GM19035 (cell line): Measurements from ENCODE around the gene MIA2.
"Not testable (repeated sequence)": the region's sequence is repeated elsewhere in the genome, so short reads cannot be mapped to it uniquely, and the experiment has no call there.

Experiments
- ATAC-seq: cut with Tn5 transposase; IDR thresholded peaks from one replicate; pipeline ENCODE4 v1.9.1; 2021; ENCODE audit not compliant: unreplicated experiment

The MIA2 gene, protein sequence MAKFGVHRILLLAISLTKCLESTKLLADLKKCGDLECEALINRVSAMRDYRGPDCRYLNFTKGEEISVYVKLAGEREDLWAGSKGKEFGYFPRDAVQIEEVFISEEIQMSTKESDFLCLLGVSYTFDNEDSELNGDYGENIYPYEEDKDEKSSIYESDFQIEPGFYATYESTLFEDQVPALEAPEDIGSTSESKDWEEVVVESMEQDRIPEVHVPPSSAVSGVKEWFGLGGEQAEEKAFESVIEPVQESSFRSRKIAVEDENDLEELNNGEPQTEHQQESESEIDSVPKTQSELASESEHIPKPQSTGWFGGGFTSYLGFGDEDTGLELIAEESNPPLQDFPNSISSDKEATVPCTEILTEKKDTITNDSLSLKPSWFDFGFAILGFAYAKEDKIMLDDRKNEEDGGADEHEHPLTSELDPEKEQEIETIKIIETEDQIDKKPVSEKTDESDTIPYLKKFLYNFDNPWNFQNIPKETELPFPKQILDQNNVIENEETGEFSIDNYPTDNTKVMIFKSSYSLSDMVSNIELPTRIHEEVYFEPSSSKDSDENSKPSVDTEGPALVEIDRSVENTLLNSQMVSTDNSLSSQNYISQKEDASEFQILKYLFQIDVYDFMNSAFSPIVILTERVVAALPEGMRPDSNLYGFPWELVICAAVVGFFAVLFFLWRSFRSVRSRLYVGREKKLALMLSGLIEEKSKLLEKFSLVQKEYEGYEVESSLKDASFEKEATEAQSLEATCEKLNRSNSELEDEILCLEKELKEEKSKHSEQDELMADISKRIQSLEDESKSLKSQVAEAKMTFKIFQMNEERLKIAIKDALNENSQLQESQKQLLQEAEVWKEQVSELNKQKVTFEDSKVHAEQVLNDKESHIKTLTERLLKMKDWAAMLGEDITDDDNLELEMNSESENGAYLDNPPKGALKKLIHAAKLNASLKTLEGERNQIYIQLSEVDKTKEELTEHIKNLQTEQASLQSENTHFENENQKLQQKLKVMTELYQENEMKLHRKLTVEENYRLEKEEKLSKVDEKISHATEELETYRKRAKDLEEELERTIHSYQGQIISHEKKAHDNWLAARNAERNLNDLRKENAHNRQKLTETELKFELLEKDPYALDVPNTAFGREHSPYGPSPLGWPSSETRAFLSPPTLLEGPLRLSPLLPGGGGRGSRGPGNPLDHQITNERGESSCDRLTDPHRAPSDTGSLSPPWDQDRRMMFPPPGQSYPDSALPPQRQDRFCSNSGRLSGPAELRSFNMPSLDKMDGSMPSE (N-terminal part only)

GRCh38 chr14:39233680-39234326 lies at the start of gene MIA2:
TSS of gene MIA2 (plus strand) at chr14:39233915. CDS start at chr14:39234115, 200 bp downstream.
- no peak for ATAC-seq

DNA sequence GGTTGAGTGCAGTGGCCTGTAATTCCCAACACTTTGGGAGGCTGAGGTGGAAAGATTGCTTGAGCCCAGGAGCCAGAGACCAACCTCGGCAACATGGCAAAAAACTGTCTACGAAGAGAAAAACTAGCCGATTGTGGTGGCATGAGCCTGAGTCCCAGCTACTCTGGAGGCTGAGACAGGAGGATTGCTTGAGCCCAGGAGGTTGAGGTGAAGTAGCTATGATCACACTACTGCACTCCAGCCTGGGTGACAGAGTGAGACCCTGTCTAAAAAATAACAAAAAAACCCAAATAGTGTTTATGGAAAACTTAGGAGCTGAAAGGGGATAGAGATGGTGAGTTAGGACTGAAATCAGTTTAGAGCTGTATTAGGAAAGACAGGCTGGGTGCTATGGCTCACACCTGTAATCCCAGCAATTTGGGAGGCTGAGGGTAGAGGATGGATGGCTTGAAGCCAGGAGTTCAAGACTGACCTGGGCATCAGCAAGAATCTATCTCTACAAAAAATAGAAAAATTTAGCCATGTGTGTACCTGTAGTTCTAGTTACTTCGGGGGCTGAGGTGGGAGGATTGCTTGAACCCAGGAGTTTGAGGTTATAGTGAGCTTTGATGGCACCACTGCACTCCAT lies 49.0 kb upstream of the MIA2 start:
- ATAC-seq, result no peak

DNA sequence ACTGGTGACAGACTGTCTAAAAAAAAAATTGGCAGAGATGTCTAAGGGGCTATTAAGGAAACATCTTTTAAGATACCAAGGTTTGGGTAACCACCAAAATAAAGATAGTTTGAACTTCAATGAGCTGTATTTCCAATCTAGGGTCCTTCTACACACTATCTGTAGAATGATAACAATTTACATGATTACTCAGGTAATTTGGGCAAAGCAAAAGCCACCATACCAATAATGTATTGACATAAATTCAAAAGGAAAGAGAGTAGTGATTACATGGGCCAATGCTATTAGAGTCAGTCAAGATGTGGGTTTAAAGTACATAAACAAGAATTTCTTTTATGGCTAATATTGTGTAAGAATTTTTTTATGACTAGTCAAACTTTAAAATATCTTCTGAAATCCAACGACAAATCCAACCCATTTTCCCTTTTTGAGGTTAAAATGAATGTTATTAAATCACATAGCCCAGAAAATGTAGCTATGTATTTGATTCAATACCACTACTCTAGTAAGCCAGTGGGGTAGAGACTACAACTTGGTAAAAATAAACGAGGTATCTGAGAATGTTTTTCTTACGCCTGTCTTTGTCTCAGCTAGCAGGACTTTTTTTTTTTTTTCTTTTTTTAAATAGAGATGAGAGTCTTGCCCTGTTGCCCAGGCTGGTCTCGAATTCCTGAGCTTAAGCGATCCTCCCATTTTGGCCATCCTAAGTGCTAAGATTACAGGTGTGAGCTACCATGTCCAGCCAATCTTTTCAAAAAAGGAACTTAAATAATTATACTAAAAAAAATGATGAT lies 48.3 kb upstream of the MIA2 start:
- ATAC-seq, result no peak

DNA sequence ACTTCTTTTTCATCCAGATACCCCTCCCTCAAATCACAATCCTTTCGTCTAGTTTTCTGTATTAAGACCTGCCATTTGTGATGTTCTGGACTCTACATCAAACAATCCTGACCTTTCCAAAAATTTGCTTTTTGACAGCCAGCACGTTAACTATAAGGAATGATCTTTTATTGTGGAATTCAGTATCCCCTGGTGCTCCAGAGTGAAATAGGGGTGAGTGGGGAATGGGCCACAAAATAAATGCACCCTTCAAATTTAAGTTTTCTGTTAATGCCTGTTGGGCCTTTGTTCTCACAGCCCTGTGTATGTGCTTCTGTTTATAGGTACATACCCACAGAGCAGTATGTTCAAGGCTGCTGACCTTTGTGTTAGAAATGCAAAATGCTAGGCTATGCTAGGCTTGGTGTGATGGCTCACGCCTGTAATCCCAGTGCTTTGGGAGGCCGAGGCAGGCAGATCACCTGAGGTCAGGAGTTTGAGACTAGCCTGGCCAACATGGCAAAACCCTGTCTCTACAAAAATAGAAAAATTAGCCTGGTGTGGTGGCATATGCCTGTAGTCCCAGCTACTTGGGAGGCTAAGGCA lies 46.7 kb upstream of the MIA2 start:
- ATAC-seq, result no peak

DNA sequence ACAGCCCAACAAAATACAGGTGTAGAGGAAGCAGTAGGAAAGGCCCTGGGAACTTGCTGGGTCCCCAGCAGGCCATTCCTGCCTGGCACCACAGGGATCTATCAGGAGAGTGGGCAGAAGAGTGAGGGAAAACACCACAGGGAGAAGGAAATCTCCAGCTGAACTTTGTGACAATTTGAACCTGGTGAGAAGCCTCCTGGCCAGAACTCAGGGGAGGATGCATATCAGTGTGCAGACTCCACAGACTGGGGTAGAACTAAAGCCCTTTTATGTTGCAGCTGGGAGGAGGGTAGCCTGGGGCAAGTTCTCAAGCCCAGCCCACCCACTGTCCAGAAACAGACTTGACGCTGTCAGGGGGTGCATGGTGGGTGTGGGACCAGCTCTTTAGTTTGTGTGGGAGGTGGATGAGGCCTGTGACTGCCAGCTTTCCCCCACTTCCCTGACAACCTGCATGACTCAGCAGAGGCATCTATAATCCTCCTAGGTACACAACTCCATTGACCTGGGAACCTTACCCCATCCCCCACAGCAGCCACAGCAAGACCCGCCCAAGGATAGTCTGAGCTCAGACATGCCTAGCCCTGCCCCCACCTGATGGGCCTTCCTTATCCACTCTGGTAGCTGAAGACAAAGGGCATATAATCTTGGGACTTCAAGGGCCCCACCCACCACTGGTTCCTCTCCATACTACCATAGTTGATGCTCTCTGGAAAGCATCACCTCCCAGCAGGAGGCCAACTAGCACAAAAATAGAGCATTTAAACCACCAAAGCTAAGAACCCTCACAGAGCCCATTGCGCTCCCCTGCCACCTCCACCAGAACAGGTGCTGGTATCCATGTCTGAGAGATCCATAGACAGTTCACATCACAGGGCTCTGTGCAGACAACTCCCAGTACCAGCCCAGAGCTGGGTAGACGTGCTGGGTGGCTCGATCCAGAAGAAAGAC lies 29.8 kb upstream of the MIA2 start:
- no peak for ATAC-seq

DNA sequence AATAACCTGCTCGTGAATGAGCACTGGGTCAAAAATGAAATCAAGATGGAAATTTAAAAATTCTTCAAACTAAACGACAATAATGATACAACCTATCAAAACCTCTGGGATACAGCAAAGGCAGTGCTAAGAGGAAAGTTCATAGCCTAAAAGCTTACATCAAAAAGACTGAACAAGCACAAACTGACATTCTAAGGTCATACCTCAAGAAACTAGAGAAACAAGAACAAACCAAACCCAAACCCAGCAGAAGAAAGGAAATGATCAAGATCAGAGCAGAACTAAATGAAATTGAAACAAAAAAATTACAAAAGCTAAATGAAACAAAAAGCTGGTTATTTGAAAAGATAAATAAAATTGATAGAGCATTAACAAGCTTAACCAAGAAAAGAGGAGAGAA lies 26.3 kb upstream of the MIA2 start:
- not testable (repeated sequence) for ATAC-seq

GRCh38 chr14:39211109-39211741 lies 22.5 kb upstream of the MIA2 start:
- no peak for ATAC-seq

GRCh38 chr14:39212034-39212433 lies 21.7 kb upstream of the MIA2 start:
- ATAC-seq, result no peak

DNA sequence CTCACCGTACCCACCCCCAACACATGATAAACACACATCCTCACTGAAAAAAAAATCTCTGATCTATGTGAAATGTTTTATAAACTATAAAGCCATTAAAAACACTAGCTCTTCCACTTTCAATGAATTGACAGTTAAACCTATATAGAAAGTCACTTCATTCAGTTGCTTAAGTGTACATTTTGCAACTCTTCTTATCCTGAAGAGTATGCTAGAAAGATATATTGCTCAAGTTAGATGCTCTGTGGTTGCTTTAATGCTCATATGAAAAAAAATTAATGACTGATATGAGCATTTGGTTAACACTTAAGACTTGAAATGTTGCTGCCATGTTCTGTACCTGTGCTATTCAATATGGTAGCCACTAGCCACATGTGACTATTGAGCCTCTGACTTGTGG lies 21.0 kb upstream of the MIA2 start:
- ATAC-seq, result no peak

- ATAC-seq, result no peak
These were observed 16.4 kb upstream of the MIA2 start for GRCh38 chr14:39217214-39217879.

- no peak for ATAC-seq
These were observed 15.4 kb upstream of the MIA2 start for GRCh38 chr14:39218171-39218769.

DNA sequence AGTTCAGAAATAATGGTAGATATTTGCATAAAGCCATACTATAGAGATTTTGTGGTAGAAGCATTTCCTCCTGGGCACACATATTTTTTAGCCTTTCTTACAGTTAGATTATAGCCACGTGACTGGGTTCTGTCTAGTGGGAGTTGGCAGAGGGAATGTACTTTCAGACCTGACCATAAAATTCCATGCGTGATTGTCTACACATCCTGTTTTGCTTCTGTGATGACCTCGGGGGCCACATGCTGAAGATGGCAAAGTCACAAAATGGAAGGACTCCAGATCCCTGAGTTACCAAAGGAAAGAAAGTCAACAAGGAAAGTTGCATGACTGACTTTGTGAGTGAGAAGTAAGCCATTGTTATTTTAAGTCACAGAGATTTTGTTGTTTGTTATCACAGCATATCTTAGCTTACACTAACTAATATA lies 14.6 kb upstream of the MIA2 start:
- no peak for ATAC-seq

DNA sequence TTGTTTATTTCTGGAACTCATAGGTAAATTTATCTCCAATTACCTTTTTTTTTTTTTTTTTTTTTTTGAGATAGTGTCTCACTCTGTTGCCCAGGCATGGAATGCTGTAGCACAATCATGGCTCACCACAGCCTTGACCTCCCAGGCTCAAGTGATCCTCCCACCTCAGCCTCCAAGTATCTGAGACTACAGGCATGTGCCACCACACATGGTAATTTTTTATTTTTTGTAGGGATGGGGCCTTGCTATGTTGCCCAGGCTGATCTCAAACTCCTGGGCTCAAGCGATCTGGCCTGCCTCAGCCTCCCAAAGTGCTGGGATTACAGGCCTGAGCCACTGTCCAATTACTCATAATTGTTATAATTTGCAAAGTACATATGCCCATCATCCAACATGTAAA lies 13.2 kb upstream of the MIA2 start:
- ATAC-seq, result not testable (repeated sequence)

DNA sequence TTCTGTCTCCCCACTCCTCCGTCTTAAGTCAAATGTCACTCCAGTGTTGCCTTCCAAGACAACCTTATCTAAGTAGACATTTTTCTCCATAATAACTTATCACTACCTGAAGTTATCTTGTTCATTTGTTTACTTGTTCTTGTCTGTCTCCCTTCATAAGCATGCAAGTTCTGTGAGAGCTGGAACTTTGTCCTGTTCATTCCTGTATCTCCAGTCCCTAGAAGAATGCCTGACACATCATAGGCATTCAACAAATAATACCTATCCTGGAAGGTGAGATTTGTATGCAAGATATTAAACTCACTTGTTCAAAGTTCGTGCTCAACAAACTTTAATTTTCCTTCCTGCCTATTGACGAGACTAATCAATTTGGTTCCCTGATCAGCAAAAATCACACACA lies 5.7 kb upstream of the MIA2 start:
- ATAC-seq, result no peak

DNA sequence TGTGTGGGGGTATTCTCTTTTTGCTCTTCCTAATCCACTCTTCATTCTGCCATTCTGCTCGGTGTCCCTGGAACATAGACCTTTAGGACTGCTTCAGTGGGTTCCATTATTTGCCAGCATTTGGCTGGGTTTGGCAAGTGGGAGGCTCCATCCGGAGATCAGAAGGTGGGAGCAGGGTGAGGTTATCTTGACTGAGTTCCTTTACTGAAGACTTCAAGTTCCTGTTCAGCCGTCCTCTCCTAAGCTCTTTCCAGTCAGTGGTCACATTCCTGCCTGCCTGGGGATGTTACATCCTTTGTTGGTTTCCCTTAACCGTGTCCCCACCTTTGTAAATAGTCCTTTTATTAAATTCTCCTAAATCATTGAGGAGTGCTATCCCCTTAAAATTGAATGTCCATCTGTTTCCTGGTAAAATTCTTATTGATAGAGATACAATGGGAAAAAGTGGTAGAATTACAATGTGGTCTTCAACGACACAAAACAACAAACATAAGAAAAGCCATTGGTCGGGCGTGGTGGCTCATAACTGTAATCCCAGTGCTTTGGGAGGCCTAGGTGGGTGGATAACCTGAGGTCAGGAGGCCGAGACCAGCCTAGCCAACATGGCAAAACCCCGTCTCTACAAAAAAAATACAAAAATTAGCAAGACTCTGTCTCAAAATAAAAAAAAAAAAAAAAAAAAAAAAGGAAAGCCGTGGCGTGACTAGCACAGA lies 5.0 kb upstream of the MIA2 start:
- ATAC-seq, result no peak

DNA sequence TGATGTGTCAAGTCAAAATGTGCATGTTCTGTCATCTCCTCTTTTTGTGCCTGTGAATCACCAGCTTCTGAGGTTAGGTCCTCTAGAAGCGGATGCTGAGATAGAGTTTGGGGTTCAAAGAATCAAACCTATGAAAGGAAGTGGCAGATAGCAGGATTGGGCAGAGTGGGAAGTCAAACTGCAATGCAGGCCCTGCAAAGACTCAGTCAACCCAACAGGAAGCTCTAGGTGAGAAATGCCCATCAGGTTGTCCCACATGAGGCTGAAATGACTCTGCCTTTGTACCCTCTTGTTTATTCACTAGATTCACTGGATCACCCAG lies 4.5 kb upstream of the MIA2 start:
- ATAC-seq, result no peak
